HepG2 (cell line): ENCODE measurements around the gene APOA1. TPM values are rescaled to one million over a fixed set of nuclear protein-coding genes. Genes with fewer than 3 reads are reported as not detected.
A peak's percentile ranks its signal among the peaks of the same experiment; 100 is the strongest.

Experiments used
- HMG20B ChIP-seq: conservative IDR thresholded peaks from 2 replicates; pipeline ENCODE4 v1.6.1; 2016; ENCODE audit warnings: missing genetic modification reagents, missing compliant biosample characterization
- NR2F1 ChIP-seq, 2 experiments: fragments of 450-650 bp in 1 of 2; formaldehyde crosslinking in 1 of 2; IDR thresholded peaks; 2 replicates each; pipeline versions ENCODE4 v1.5.0 to v1.6.1; 2016 to 2020; ENCODE audit warnings: mild to moderate bottlenecking in 1 of 2, missing compliant biosample characterization in 1 of 2, missing genetic modification reagents in 1 of 2, moderate library complexity in 1 of 2
- PAF1 ChIP-seq: IDR thresholded peaks from 2 replicates; pipeline ENCODE4 v1.6.1; 2016; ENCODE audit warnings: missing genetic modification reagents, missing compliant biosample characterization
- RCOR2 ChIP-seq: IDR thresholded peaks from 2 replicates; pipeline ENCODE4 v1.6.1; 2016; ENCODE audit warnings: missing biosample characterization, missing genetic modification reagents
- SP2 ChIP-seq: sonication (generic); formaldehyde crosslinking; IDR thresholded peaks from 2 replicates; pipeline ENCODE4 v1.5.1; 2020; ENCODE audit warnings: mild to moderate bottlenecking, missing genetic modification reagents
- THYN1 ChIP-seq: sonication (generic); formaldehyde crosslinking; IDR thresholded peaks from 2 replicates; pipeline ENCODE4 v1.8.1; 2023; ENCODE audit warnings: low read depth, mild to moderate bottlenecking, moderate library complexity, missing genetic modification reagents, borderline replicate concordance
- ZNF331 ChIP-seq: sonication (generic); formaldehyde crosslinking; IDR thresholded peaks from 2 replicates; pipeline ENCODE4 v1.4.0; 2020; ENCODE audit warnings: missing genetic modification reagents
- ZNF605 ChIP-seq: sonication (generic); formaldehyde crosslinking; IDR thresholded peaks from 2 replicates; pipeline ENCODE4 v1.8.0; 2022; ENCODE audit warnings: mild to moderate bottlenecking, missing genetic modification reagents
- ZNF678 ChIP-seq: sonication (generic); formaldehyde crosslinking; IDR thresholded peaks from 2 replicates; pipeline ENCODE4 v1.4.0; 2020; ENCODE audit warnings: mild to moderate bottlenecking, missing genetic modification reagents
- ZNF878 ChIP-seq: sonication (generic); formaldehyde crosslinking; IDR thresholded peaks from 2 replicates; pipeline ENCODE4 v1.8.1; 2023; ENCODE audit warnings: mild to moderate bottlenecking, missing genetic modification reagents, moderate library complexity
- polyA plus RNA-seq, 8 experiments: library from polyadenylated mRNA; depleted of rRNA in 3 of 8; stranded (reverse) in 7 of 8; unstranded in 1 of 8; fragments of >200 nt; fragmentation: Illumina TruSeq in 4 of 8; extraction: Trizol in 4 of 8; gene quantifications; 2 replicates each; pipeline versions ENCODE4 v1.2.1 to v1.2.3, GENCODE V29; 2011 to 2016; ENCODE audit warnings: low read depth in 4 of 8, missing spikeins in 1 of 8, mixed read lengths in 1 of 8; ENCODE audit not compliant: insufficient read depth in 1 of 8
- total RNA-seq, 5 experiments: library from RNA; depleted of rRNA; stranded (reverse); fragments of >200 nt; fragmentation: Illumina TruSeq; extraction: Trizol; gene quantifications; 2 replicates each; pipeline ENCODE4 v1.2.3, GENCODE V29; 2016; ENCODE audit warnings: low read depth in 1 of 5
- TF ChIP-seq, protein P1 (sequence below): sonication (generic); formaldehyde crosslinking; IDR thresholded peaks from 2 replicates; pipeline ENCODE4 v1.4.0; 2020; ENCODE audit warnings: missing genetic modification reagents, mild to moderate bottlenecking, borderline replicate concordance
- TF ChIP-seq, protein P2 (sequence below): sonication (generic); formaldehyde crosslinking; IDR thresholded peaks from 2 replicates; pipeline ENCODE4 v1.5.0; 2020; ENCODE audit warnings: missing genetic modification reagents, mild to moderate bottlenecking, borderline replicate concordance
- TF ChIP-seq, protein P3 (sequence below): sonication (generic); formaldehyde crosslinking; IDR thresholded peaks from 2 replicates; pipeline ENCODE4 v1.4.0; 2020; ENCODE audit warnings: missing genetic modification reagents, borderline replicate concordance
- TF ChIP-seq, protein P4 (sequence below): sonication (generic); formaldehyde crosslinking; IDR thresholded peaks from 2 replicates; pipeline ENCODE4 v1.5.0; 2020; ENCODE audit warnings: missing genetic modification reagents
- TF ChIP-seq, protein P5 (sequence below): sonication (generic); formaldehyde crosslinking; conservative IDR thresholded peaks from 2 replicates; pipeline ENCODE4 v1.4.0; 2020; ENCODE audit warnings: missing genetic modification reagents
- TF ChIP-seq, protein P6 (sequence below): sonication (generic); formaldehyde crosslinking; IDR thresholded peaks from 2 replicates; pipeline ENCODE4 v1.4.0; 2020; ENCODE audit warnings: mild to moderate bottlenecking, missing genetic modification reagents

The APOA1 gene
- total and polyA plus RNA-seq, 2 of the 13 experiments (the other 11 are each of a cell fraction or from before 2014, with no cell fraction given) = 1,973 to 5,485 TPM

DNA sequence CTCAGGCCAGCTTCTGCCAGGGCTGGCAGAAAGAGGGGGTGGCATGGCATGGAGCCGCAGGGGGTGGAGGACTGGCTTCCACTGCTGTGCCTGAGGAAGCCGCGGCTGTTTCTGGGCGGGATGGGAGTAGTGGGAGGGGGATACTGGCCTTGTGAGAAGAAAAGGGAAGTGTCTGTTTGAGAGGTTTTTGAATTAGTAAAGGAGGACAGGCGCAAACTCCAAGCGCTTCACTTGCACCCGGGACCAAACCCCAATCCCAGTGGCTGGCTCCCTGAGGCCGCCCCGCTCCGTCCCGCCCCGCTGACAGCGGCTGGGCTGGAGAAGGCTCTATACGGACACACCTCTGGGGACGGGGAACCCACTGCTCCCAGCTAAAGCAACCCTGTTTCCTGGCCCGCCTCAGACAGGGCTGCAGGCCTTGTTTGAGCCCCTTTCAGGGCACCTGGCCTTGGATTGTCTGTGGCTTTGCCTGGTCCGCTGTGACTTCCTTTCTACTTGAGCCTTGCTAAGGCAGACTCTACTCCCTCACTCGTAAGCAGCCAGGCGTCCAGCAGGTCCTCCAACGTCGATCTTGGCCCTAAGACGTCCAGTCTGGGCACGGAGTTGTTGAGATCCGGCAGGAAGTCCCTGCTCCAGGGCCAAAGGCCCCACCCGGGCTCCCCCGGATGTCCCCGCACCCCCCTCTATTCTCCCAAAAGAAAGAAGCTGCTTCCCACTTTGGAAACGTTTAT, 2.2 kb downstream of the APOA1 start (continued):
- TF ChIP-seq, protein P1, sequence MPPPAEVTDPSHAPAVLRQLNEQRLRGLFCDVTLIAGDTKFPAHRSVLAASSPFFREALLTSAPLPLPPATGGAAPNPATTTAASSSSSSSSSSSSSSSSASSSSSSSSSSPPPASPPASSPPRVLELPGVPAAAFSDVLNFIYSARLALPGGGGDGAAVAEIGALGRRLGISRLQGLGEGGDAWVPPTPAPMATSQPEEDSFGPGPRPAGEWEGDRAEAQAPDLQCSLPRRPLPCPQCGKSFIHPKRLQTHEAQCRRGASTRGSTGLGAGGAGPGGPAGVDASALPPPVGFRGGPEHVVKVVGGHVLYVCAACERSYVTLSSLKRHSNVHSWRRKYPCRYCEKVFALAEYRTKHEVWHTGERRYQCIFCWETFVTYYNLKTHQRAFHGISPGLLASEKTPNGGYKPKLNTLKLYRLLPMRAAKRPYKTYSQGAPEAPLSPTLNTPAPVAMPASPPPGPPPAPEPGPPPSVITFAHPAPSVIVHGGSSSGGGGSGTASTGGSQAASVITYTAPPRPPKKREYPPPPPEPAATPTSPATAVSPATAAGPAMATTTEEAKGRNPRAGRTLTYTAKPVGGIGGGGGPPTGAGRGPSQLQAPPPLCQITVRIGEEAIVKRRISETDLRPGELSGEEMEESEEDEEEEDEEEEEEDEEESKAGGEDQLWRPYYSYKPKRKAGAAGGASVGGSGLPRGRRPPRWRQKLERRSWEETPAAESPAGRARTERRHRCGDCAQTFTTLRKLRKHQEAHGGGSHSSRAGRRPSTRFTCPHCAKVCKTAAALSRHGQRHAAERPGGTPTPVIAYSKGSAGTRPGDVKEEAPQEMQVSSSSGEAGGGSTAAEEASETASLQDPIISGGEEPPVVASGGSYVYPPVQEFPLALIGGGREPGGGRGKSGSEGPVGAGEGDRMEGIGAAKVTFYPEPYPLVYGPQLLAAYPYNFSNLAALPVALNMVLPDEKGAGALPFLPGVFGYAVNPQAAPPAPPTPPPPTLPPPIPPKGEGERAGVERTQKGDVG (CRISPR knock-in tag) = no peak
- TF ChIP-seq HMG20B (CRISPR knock-in tag) (no peak), ZNF331 (CRISPR knock-in tag) (no peak), ZNF878 (CRISPR knock-in tag) (no peak), RCOR2 (CRISPR knock-in tag) (no peak), SP2 (CRISPR knock-in tag) (no peak), ZNF605 (CRISPR knock-in tag) (0 out of 2 replicates have a peak, but pooled peaks have one; percentile 4), NR2F1 (CRISPR knock-in tag; IDR thresholded peaks at IDR 0.05) (no peak), ZNF678 (CRISPR knock-in tag) (no peak), THYN1 (no peak), PAF1 (peak; percentile 86)
- TF ChIP-seq, protein P2, sequence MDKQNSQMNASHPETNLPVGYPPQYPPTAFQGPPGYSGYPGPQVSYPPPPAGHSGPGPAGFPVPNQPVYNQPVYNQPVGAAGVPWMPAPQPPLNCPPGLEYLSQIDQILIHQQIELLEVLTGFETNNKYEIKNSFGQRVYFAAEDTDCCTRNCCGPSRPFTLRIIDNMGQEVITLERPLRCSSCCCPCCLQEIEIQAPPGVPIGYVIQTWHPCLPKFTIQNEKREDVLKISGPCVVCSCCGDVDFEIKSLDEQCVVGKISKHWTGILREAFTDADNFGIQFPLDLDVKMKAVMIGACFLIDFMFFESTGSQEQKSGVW = peak; percentile 45; the same call in 1 of the 2 replicates
- TF ChIP-seq, protein P3, sequence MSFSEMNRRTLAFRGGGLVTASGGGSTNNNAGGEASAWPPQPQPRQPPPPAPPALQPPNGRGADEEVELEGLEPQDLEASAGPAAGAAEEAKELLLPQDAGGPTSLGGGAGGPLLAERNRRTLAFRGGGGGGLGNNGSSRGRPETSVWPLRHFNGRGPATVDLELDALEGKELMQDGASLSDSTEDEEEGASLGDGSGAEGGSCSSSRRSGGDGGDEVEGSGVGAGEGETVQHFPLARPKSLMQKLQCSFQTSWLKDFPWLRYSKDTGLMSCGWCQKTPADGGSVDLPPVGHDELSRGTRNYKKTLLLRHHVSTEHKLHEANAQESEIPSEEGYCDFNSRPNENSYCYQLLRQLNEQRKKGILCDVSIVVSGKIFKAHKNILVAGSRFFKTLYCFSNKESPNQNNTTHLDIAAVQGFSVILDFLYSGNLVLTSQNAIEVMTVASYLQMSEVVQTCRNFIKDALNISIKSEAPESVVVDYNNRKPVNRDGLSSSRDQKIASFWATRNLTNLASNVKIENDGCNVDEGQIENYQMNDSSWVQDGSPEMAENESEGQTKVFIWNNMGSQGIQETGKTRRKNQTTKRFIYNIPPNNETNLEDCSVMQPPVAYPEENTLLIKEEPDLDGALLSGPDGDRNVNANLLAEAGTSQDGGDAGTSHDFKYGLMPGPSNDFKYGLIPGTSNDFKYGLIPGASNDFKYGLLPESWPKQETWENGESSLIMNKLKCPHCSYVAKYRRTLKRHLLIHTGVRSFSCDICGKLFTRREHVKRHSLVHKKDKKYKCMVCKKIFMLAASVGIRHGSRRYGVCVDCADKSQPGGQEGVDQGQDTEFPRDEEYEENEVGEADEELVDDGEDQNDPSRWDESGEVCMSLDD (CRISPR knock-in tag) = no peak
- TF ChIP-seq, protein P4, sequence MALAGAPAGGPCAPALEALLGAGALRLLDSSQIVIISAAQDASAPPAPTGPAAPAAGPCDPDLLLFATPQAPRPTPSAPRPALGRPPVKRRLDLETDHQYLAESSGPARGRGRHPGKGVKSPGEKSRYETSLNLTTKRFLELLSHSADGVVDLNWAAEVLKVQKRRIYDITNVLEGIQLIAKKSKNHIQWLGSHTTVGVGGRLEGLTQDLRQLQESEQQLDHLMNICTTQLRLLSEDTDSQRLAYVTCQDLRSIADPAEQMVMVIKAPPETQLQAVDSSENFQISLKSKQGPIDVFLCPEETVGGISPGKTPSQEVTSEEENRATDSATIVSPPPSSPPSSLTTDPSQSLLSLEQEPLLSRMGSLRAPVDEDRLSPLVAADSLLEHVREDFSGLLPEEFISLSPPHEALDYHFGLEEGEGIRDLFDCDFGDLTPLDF (CRISPR knock-in tag) = no peak
- TF ChIP-seq, protein P5, sequence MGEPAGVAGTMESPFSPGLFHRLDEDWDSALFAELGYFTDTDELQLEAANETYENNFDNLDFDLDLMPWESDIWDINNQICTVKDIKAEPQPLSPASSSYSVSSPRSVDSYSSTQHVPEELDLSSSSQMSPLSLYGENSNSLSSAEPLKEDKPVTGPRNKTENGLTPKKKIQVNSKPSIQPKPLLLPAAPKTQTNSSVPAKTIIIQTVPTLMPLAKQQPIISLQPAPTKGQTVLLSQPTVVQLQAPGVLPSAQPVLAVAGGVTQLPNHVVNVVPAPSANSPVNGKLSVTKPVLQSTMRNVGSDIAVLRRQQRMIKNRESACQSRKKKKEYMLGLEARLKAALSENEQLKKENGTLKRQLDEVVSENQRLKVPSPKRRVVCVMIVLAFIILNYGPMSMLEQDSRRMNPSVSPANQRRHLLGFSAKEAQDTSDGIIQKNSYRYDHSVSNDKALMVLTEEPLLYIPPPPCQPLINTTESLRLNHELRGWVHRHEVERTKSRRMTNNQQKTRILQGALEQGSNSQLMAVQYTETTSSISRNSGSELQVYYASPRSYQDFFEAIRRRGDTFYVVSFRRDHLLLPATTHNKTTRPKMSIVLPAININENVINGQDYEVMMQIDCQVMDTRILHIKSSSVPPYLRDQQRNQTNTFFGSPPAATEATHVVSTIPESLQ (CRISPR knock-in tag) = 0 out of 2 replicates have a peak, but pooled peaks have one; percentile 13
- TF ChIP-seq, protein P6, sequence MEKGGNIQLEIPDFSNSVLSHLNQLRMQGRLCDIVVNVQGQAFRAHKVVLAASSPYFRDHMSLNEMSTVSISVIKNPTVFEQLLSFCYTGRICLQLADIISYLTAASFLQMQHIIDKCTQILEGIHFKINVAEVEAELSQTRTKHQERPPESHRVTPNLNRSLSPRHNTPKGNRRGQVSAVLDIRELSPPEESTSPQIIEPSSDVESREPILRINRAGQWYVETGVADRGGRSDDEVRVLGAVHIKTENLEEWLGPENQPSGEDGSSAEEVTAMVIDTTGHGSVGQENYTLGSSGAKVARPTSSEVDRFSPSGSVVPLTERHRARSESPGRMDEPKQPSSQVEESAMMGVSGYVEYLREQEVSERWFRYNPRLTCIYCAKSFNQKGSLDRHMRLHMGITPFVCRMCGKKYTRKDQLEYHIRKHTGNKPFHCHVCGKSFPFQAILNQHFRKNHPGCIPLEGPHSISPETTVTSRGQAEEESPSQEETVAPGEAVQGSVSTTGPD (CRISPR knock-in tag) = no peak
